GM12878 (cell line): ENCODE data around the gene CFAP45. TPM values are rescaled to one million over a fixed set of nuclear protein-coding genes. Genes with fewer than 3 reads are reported as not detected.
A peak's percentile ranks its signal among the peaks of the same experiment; 100 is the strongest.

Source experiments
- ATAC-seq: fragments of 200-7000 bp; cut with Tn5 transposase; 3 replicates; pipeline ENCODE4 v1.9.1; 2020; ENCODE audit warnings: mild to moderate bottlenecking, moderate library complexity
- BruUV-seq: library from RNA; stranded (reverse); fragments of 400-500 nt; replicated peaks from 2 replicates; lab custom pipeline; 2021; lab: Mats Ljungman, UMichigan
- CTCF ChIA-PET: fragments of 300-600 bp; sonication (Branson Sonifier 250); formaldehyde crosslinking; extraction: SDS; loops from one replicate; lab custom pipeline; 2021; ENCODE audit warnings: inconsistent platforms; lab: Yijun Ruan, JAX
- POLR2A ChIA-PET: fragments of 350-600 bp; formaldehyde crosslinking; extraction: SDS; loops from one replicate; lab custom pipeline; 2021; ENCODE audit warnings: inconsistent platforms; lab: Charles Lee
- RAD21 ChIA-PET: fragments of 300-600 bp; sonication (Branson Sonifier 250); formaldehyde crosslinking; loops from one replicate; lab custom pipeline; 2023; ENCODE audit warnings: antibody characterized with exemption; ENCODE audit not compliant: unreplicated experiment; lab: Charles Lee
- SMC1A ChIA-PET: fragments of 300-600 bp; sonication (Branson Sonifier 250); formaldehyde crosslinking; loops from one replicate; lab custom pipeline; 2023; ENCODE audit not compliant: unreplicated experiment, uncharacterized antibody; lab: Charles Lee
- DNase-seq: peaks from one replicate; pipeline ENCODE4 v3.0.0-alpha.2; 2011; ENCODE audit warnings: low read depth, low spot score
- FAIRE-seq: peaks from 3 replicates; lab custom pipeline; 2011; peaks lifted over from hg19 to GRCh38; lab: Jason Lieb, UNC
- H2AFZ ChIP-seq: 2 replicates; pipeline ENCODE4 v1.6.0; 2011; ENCODE audit warnings: low read depth, low read length, control low read depth; ENCODE audit not compliant: control insufficient read depth
- H3K27ac ChIP-seq: 2 replicates; pipeline ENCODE4 v1.5.1; 2011; ENCODE audit warnings: control low read depth; ENCODE audit not compliant: control insufficient read depth, insufficient read depth
- H3K27me3 ChIP-seq, 2 experiments: replicated peaks in 1 of 2; 2 replicates each; pipeline versions ENCODE4 v1.6.0 to v1.6.1; 2011; ENCODE audit warnings: low read length in 1 of 2; ENCODE audit not compliant: control insufficient read depth in 2 of 2, insufficient read depth in 2 of 2
- H3K36me3 ChIP-seq, 2 experiments: 2 replicates each; pipeline ENCODE4 v1.5.1; 2011; ENCODE audit warnings: low read length in 1 of 2; ENCODE audit not compliant: control insufficient read depth in 2 of 2, insufficient read depth in 2 of 2
- H3K4me1 ChIP-seq: 2 replicates; pipeline ENCODE4 v1.6.1; 2011; ENCODE audit warnings: mild to moderate bottlenecking, low read length, moderate library complexity, mixed read lengths; ENCODE audit not compliant: control insufficient read depth, insufficient read depth
- H3K4me2 ChIP-seq: 2 replicates; pipeline ENCODE4 v1.6.0; 2011; ENCODE audit warnings: control low read depth; ENCODE audit not compliant: control insufficient read depth, insufficient read depth
- H3K4me3 ChIP-seq: fragments of 200-600 bp; sonication (generic); 2 replicates; pipeline ENCODE4 v1.5.1; 2016
- H3K79me2 ChIP-seq: 2 replicates; pipeline ENCODE4 v1.6.0; 2011; ENCODE audit warnings: low read length; ENCODE audit not compliant: control insufficient read depth, insufficient read depth
- H3K9ac ChIP-seq: 2 replicates; pipeline ENCODE4 v1.8.0; 2011; ENCODE audit warnings: low read length, control low read depth, mixed read lengths; ENCODE audit not compliant: control insufficient read depth, insufficient read depth
- H3K9me3 ChIP-seq: replicated peaks from 3 replicates; pipeline ENCODE4 v1.5.1; 2011; ENCODE audit warnings: mild to moderate bottlenecking, low read length; ENCODE audit not compliant: control insufficient read depth, insufficient read depth
- H4K20me1 ChIP-seq: 2 replicates; pipeline ENCODE4 v1.6.0; 2011; ENCODE audit not compliant: control insufficient read depth, insufficient read depth
- IRF4 ChIP-seq: IDR thresholded peaks from 2 replicates; pipeline ENCODE4 v1.6.1; 2011; ENCODE audit warnings: low read depth, low read length
- NRF1 ChIP-seq: conservative IDR thresholded peaks from 2 replicates; pipeline ENCODE4 v1.6.1; 2011; ENCODE audit warnings: mild to moderate bottlenecking, low read depth, low read length, improper control_type of control experiment
- SREBF1 ChIP-seq: IDR thresholded peaks from 2 replicates; pipeline ENCODE4 v1.6.1; 2012; ENCODE audit warnings: mild to moderate bottlenecking, low read length
- WGBS: methylation state at CpG from one replicate; pipeline ENCODE4 v1.1.6; 2016; ENCODE audit warnings: low lambda C conversion rate; ENCODE audit not compliant: insufficient replicate concordance, insufficient coverage; ENCODE audit errors: missing lambda C conversion rate; 5-methylcytosine and 5-hydroxymethylcytosine counted together
- in situ Hi-C: fragments of 300-500 bp; cut with MboI; formaldehyde crosslinking; loops from 9 replicates; pipeline ENCODE4 v1.14.3; 2018; ENCODE audit warnings: mixed read lengths
- intact Hi-C: fragments of 100-400 bp; cut with micrococcal nuclease; formaldehyde crosslinking; loops from one replicate; pipeline ENCODE4 v1.14.2; 2022; ENCODE audit not compliant: unreplicated experiment
- polyA plus RNA-seq, 11 experiments: library from polyadenylated mRNA; depleted of rRNA in 4 of 11; unstranded in 6 of 11; stranded (reverse) in 5 of 11; fragments of >200 nt; fragmentation: Nextera tagmentation in 4 of 11; fragmentation: Illumina TruSeq in 1 of 11; extraction: Ambion mirVana in 4 of 11; extraction: Trizol in 1 of 11; gene quantifications; 1 replicate in 1 of 11; 2 replicates in 10 of 11; pipeline versions ENCODE4 v1.2.1 to v1.2.3, GENCODE V29; 2011 to 2016; ENCODE audit warnings: inconsistent platforms in 2 of 11, missing spikeins in 2 of 11, low read depth in 1 of 11
- total RNA-seq, 4 experiments: library from RNA; depleted of rRNA in 3 of 4; stranded (reverse); fragments of >200 nt in 3 of 4; fragmentation: Illumina TruSeq in 1 of 4; extraction: Trizol in 1 of 4; gene quantifications; 2 replicates each; pipeline versions ENCODE4 v1.2.1 to v1.2.3, GENCODE V29; 2013 to 2021
- TF ChIP-seq, protein P1 (sequence below): fragments of 450-650 bp; IDR thresholded peaks from 2 replicates; pipeline ENCODE4 v1.6.1; 2016; ENCODE audit warnings: mild to moderate bottlenecking
- TF ChIP-seq, protein P2 (sequence below): IDR thresholded peaks from 2 replicates; pipeline ENCODE4 v1.6.1; 2011; ENCODE audit warnings: mild to moderate bottlenecking, low read depth, low read length, moderate library complexity; ENCODE audit not compliant: insufficient replicate concordance
- TF ChIP-seq, protein P3 (sequence below): fragments of 450-650 bp; IDR thresholded peaks from 2 replicates; pipeline ENCODE4 v1.6.1; 2016; ENCODE audit warnings: mild to moderate bottlenecking

CFAP45 gene
- total and polyA plus RNA-seq, 10 of the 15 experiments (the other 5 are each of a cell fraction or from before 2014, with no cell fraction given) = 0.43 to 0.91 (median 0.67) TPM

DNA sequence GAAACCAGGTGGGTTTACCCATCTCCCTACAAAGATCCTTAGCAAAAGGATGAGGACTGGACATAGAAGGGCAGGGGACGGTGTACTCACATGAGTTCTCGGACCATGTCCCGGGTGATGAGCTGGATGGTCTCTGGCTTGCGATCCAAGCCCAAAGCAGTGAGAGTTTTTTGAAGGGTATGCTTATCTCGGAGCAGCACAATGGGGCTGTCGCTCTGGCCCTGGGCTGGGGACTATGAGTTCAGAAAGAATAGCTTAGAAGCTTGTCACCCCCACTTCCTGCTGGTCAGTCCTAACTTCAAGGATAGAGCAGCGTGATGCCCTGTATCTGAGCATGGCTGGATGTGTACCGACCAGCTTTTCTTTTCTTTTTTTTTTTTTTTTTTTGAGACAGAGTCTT is 9.6 kb downstream of the CFAP45 start:
- Histone ChIP-seq H3K9me3 (no peaks in the 10 kb centered on the region), H3K9ac (no peak overlapping the region), H3K27me3 (0 out of 4 replicates have a peak, but pooled peaks cover 0 to 2% of the 10 kb centered on the region in 2 experiments), H3K79me2 (no peaks in the 10 kb centered on the region), H4K20me1 (no peaks in the 10 kb centered on the region), H3K36me3 (no peaks in the 10 kb centered on the region), H2AFZ (peak overlapping the region; percentile 60; the same call in 1 of the 2 replicates), H3K4me1 (peaks cover 19% of the 10 kb centered on the region), H3K4me3 (no peak overlapping the region), H3K4me2 (peak overlapping the region; percentile 75), H3K27ac (no peak overlapping the region)
- no TSS peak for BruUV-seq
- ChIA-PET SMC1A (interaction anchor here (0.7 to 12.2 kb wide), 22 partner anchors 10 to 758 kb away, joined by 3 to 289 read pairs (median 5); partner anchors contain the start of genes CFAP45, DUSP23, FCRL6 and PIGM), POLR2A (interaction anchor here (1.0 to 3.2 kb wide), 4 partner anchors 33 to 90 kb away, joined by 3 to 25 read pairs (median 8); partner anchors contain the start of gene TAGLN2), CTCF (interaction anchor here (0.6 to 14.8 kb wide), 28 partner anchors 11 to 686 kb away, joined by 3 to 476 read pairs (median 4); partner anchors contain the start of genes ACKR1, DUSP23, FCRL6 and SLAMF8), RAD21 (interaction anchor here (0.5 to 7.6 kb wide), 24 partner anchors 10 to 1264 kb away, joined by 3 to 153 read pairs (median 4); partner anchors contain the start of genes DUSP23, FCRL6, SLAMF8 and TAGLN2)
- TF ChIP-seq, protein P1, sequence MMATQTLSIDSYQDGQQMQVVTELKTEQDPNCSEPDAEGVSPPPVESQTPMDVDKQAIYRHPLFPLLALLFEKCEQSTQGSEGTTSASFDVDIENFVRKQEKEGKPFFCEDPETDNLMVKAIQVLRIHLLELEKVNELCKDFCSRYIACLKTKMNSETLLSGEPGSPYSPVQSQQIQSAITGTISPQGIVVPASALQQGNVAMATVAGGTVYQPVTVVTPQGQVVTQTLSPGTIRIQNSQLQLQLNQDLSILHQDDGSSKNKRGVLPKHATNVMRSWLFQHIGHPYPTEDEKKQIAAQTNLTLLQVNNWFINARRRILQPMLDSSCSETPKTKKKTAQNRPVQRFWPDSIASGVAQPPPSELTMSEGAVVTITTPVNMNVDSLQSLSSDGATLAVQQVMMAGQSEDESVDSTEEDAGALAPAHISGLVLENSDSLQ = no peak
- TF ChIP-seq IRF4 (no peak), SREBF1 (no peak), NRF1 (no peak)
- TF ChIP-seq, protein P2, sequence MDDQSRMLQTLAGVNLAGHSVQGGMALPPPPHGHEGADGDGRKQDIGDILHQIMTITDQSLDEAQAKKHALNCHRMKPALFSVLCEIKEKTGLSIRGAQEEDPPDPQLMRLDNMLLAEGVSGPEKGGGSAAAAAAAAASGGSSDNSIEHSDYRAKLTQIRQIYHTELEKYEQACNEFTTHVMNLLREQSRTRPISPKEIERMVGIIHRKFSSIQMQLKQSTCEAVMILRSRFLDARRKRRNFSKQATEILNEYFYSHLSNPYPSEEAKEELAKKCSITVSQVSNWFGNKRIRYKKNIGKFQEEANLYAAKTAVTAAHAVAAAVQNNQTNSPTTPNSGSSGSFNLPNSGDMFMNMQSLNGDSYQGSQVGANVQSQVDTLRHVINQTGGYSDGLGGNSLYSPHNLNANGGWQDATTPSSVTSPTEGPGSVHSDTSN = no peak
- TF ChIP-seq, protein P3, sequence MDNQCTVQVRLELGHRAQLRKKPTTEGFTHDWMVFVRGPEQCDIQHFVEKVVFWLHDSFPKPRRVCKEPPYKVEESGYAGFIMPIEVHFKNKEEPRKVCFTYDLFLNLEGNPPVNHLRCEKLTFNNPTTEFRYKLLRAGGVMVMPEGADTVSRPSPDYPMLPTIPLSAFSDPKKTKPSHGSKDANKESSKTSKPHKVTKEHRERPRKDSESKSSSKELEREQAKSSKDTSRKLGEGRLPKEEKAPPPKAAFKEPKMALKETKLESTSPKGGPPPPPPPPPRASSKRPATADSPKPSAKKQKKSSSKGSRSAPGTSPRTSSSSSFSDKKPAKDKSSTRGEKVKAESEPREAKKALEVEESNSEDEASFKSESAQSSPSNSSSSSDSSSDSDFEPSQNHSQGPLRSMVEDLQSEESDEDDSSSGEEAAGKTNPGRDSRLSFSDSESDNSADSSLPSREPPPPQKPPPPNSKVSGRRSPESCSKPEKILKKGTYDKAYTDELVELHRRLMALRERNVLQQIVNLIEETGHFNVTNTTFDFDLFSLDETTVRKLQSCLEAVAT = no peak
- 91% methylated on average over 8 of the region's 8 CpGs for whole genome bisulfite sequencing
- intact Hi-C loops (loop anchor here (2.0 kb wide), 3 partner anchors 52 to 676 kb away; partner anchors contain the start of gene SLAMF8), in situ Hi-C loops (loop anchor here (5.0 kb wide), 1 partner anchor 93 kb away; no protein-coding TSS in a partner anchor)
- ATAC-seq (no peak), DNase-seq (no peak), FAIRE-seq (no peak)
